IMR-90 (cell line): ENCODE data around the gene FA2H.
"Not testable (repeated sequence)": the region's sequence is repeated elsewhere in the genome, so short reads cannot be mapped to it uniquely, and the experiment has no call there.

Experiments used
- CHD1 ChIP-seq: IDR thresholded peaks from 2 replicates; pipeline ENCODE4 v1.6.1; 2012; ENCODE audit warnings: low read depth, low read length, improper control_type of control experiment
- CTCF ChIP-seq: conservative IDR thresholded peaks from 2 replicates; pipeline ENCODE4 v1.5.1; 2012; ENCODE audit warnings: mild to moderate bottlenecking, low read depth, low read length, improper control_type of control experiment
- MAFK ChIP-seq: IDR thresholded peaks from 2 replicates; pipeline ENCODE4 v1.6.1; 2012; ENCODE audit warnings: low read depth, low read length, improper control_type of control experiment
- MXI1 ChIP-seq: IDR thresholded peaks from 2 replicates; pipeline ENCODE4 v1.6.1; 2012; ENCODE audit warnings: low read depth, mild to moderate bottlenecking, low read length, moderate library complexity, borderline replicate concordance
- POLR2A ChIP-seq: IDR thresholded peaks from 2 replicates; pipeline ENCODE4 v1.6.1; 2012; ENCODE audit warnings: mild to moderate bottlenecking, low read depth, low read length
- TF ChIP-seq, protein P1 (sequence below): fragments of 150-350 bp; IDR thresholded peaks from 2 replicates; pipeline ENCODE4 v1.6.1; 2017; ENCODE audit warnings: mild to moderate bottlenecking, antibody characterized with exemption, low read length, low read depth
- TF ChIP-seq, protein P2 (sequence below): fragments of 150-350 bp; IDR thresholded peaks from 2 replicates; pipeline ENCODE4 v1.6.1; 2016; ENCODE audit warnings: low read depth, mild to moderate bottlenecking, low read length, moderate library complexity, borderline replicate concordance

DNA sequence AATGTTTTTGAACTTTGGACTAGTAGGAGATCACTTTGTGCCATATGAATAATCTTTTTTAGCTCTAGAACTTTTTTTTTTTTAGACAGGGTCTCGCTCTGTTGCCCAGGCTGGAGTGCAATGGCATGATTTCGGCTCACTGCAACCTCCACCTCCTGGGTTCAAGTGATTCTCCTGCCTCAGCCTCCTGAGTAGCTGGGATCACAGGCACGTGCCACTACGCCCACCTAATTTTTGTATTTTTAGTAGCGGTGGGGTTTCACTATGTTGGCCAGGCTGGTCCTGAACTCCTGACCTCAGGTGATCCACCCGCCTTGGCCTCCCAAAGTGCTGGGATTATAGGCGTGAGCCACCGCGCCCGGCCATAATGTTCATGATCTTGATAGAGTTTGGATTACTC lies 105.7 kb downstream of the FA2H start:
- TF ChIP-seq, protein P1, sequence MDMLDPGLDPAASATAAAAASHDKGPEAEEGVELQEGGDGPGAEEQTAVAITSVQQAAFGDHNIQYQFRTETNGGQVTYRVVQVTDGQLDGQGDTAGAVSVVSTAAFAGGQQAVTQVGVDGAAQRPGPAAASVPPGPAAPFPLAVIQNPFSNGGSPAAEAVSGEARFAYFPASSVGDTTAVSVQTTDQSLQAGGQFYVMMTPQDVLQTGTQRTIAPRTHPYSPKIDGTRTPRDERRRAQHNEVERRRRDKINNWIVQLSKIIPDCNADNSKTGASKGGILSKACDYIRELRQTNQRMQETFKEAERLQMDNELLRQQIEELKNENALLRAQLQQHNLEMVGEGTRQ = not testable (repeated sequence)
- not testable (repeated sequence) for TF ChIP-seq POLR2A, MAFK, CTCF, MXI1, CHD1
- TF ChIP-seq, protein P2, sequence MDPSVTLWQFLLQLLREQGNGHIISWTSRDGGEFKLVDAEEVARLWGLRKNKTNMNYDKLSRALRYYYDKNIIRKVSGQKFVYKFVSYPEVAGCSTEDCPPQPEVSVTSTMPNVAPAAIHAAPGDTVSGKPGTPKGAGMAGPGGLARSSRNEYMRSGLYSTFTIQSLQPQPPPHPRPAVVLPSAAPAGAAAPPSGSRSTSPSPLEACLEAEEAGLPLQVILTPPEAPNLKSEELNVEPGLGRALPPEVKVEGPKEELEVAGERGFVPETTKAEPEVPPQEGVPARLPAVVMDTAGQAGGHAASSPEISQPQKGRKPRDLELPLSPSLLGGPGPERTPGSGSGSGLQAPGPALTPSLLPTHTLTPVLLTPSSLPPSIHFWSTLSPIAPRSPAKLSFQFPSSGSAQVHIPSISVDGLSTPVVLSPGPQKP = not testable (repeated sequence)
